ENCODE data around the gene TAF1C.

The TAF1C gene

GRCh38 chr16:84156342-84156784, 30.5 kb downstream of the TAF1C start:
- DNase-seq (ENCODE audit: low read depth) = peak; percentile 25

- no peak for DNase-seq (ENCODE audit: low read depth)
Observed at GRCh38 chr16:84155771-84156170, 31.1 kb downstream of the TAF1C start.

GRCh38 chr16:84155226-84155625, 31.6 kb downstream of the TAF1C start:
- DNase-seq (ENCODE audit: low read depth) = no peak

- peak; percentile 32 for DNase-seq (ENCODE audit: low read depth)
Observed at GRCh38 chr16:84153660-84154214, 33.1 kb downstream of the TAF1C start.

GRCh38 chr16:84150926-84151325, 35.9 kb downstream of the TAF1C start:
- DNase-seq (ENCODE audit: low read depth) = no peak

- peak; percentile 90 for DNase-seq (ENCODE audit: low read depth)
Observed at GRCh38 chr16:84144859-84145639, 41.8 kb downstream of the TAF1C start, which contains the start of the genes DNAAF1 and HSDL1. Gene DNAAF1, plus strand, starts transcription at chr16:84145308. Its CDS starts 133 bp downstream, at chr16:84145441. Gene HSDL1, minus strand, starts transcription at chr16:84145177. Its CDS starts 13,856 bp downstream, at chr16:84131321.

- peak; percentile 50 for DNase-seq (ENCODE audit: low read depth)
Observed at GRCh38 chr16:84144209-84144858, 42.5 kb downstream of the TAF1C start.

GRCh38 chr16:84143784-84144199, 43.1 kb downstream of the TAF1C start:
- no peak for DNase-seq (ENCODE audit: low read depth)

- no peak for DNase-seq (ENCODE audit: low read depth)
Observed at GRCh38 chr16:84143081-84143480, 43.8 kb downstream of the TAF1C start.

GRCh38 chr16:84141143-84141670, 45.6 kb downstream of the TAF1C start:
- no peak for DNase-seq (ENCODE audit: low read depth)

- no peak for DNase-seq (ENCODE audit: low read depth)
Observed at GRCh38 chr16:84139628-84140258, 47.1 kb downstream of the TAF1C start.

GRCh38 chr16:84138824-84139627, 47.8 kb downstream of the TAF1C start:
- DNase-seq (ENCODE audit: low read depth) = no peak

- DNase-seq (ENCODE audit: low read depth) = no peak
Observed at GRCh38 chr16:84138500-84138823, 48.4 kb downstream of the TAF1C start.

- no peak for DNase-seq (ENCODE audit: low read depth)
Observed at GRCh38 chr16:84137769-84138357, 49.0 kb downstream of the TAF1C start.

- no peak for DNase-seq (ENCODE audit: low read depth)
Observed at GRCh38 chr16:84137287-84137686, 49.6 kb downstream of the TAF1C start.

GRCh38 chr16:84136331-84137125, 50.3 kb downstream of the TAF1C start:
- DNase-seq (ENCODE audit: low read depth) = no peak

GRCh38 chr16:84132527-84133285, 54.2 kb downstream of the TAF1C start:
- no peak for DNase-seq (ENCODE audit: low read depth)

GRCh38 chr16:84131117-84131516, 55.7 kb downstream of the TAF1C start:
- no peak for DNase-seq (ENCODE audit: low read depth)

All from ELR (cell line).